HL-60 (cell line): ENCODE measurements around the gene MORN5.

Source experiments
- DNase-seq, 2 experiments: peaks; one replicate each; pipeline ENCODE4 v3.0.0-alpha.2; 2010 to 2020; ENCODE audit warnings: low read depth in 1 of 2, low spot score in 1 of 2
- H3K27ac ChIP-seq: fragments of 250-450 bp; sonication (Bioruptor Pico); replicated peaks from 2 replicates; pipeline ENCODE4 v1.5.1; 2020; ENCODE audit warnings: mild to moderate bottlenecking, moderate library complexity
- H3K27me3 ChIP-seq: fragments of 250-450 bp; sonication (Bioruptor Pico); 2 replicates; pipeline ENCODE4 v1.5.1; 2021; ENCODE audit warnings: mild to moderate bottlenecking, moderate library complexity; ENCODE audit not compliant: insufficient read depth, poor library complexity, severe bottlenecking
- H3K4me3 ChIP-seq: replicated peaks from 2 replicates; pipeline ENCODE4 v1.5.1; 2011; ENCODE audit warnings: mild to moderate bottlenecking, control low read depth, low read length; ENCODE audit not compliant: insufficient read depth
- GABPA ChIP-seq: IDR thresholded peaks from 2 replicates; pipeline ENCODE4 v1.6.1; 2012; ENCODE audit warnings: low read depth
- POLR2AphosphoS5 ChIP-seq: IDR thresholded peaks from 2 replicates; pipeline ENCODE4 v1.6.1; 2012; ENCODE audit warnings: low read depth
- SPI1 ChIP-seq: IDR thresholded peaks from 2 replicates; pipeline ENCODE4 v1.6.1; 2012; ENCODE audit warnings: low read depth, mild to moderate bottlenecking, borderline replicate concordance
- TF ChIP-seq, protein P1 (sequence below): IDR thresholded peaks from 2 replicates; pipeline ENCODE4 v1.6.1; 2012; ENCODE audit warnings: low read depth; ENCODE audit not compliant: insufficient replicate concordance
- TF ChIP-seq, protein P2 (sequence below): IDR thresholded peaks from one replicate; pipeline ENCODE4 v1.5.1; 2011; ENCODE audit warnings: low read length, control low read depth, inconsistent platforms; ENCODE audit not compliant: insufficient read depth

MORN5 gene

DNA sequence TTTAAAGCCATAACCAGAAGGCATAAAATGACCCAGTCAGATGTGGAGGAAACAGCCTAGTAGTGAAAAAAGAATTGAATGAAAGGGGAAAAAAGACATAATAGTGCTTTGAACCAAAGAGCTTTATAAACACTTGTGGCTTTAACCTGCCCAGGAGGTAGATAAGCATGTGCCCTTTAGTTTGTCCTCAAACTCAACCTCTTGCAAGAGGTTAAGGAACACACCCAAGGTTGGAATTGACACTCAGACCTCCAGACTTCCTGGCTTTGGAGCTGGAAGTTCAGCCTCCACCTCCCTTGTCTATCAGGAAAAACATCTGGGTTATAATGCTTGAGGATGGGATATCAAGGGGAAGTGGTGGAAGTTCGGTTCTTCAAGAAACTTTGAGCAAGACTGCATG lies 16.4 kb upstream of the MORN5 start:
- Histone ChIP-seq H3K4me3 (no peak overlapping the region), H3K27ac (no peak overlapping the region), H3K27me3 (no peaks in the 10 kb centered on the region)
- no peak for DNase-seq
- TF ChIP-seq GABPA (no peak), POLR2AphosphoS5 (no peak), SPI1 (no peak)
- TF ChIP-seq, protein P1, sequence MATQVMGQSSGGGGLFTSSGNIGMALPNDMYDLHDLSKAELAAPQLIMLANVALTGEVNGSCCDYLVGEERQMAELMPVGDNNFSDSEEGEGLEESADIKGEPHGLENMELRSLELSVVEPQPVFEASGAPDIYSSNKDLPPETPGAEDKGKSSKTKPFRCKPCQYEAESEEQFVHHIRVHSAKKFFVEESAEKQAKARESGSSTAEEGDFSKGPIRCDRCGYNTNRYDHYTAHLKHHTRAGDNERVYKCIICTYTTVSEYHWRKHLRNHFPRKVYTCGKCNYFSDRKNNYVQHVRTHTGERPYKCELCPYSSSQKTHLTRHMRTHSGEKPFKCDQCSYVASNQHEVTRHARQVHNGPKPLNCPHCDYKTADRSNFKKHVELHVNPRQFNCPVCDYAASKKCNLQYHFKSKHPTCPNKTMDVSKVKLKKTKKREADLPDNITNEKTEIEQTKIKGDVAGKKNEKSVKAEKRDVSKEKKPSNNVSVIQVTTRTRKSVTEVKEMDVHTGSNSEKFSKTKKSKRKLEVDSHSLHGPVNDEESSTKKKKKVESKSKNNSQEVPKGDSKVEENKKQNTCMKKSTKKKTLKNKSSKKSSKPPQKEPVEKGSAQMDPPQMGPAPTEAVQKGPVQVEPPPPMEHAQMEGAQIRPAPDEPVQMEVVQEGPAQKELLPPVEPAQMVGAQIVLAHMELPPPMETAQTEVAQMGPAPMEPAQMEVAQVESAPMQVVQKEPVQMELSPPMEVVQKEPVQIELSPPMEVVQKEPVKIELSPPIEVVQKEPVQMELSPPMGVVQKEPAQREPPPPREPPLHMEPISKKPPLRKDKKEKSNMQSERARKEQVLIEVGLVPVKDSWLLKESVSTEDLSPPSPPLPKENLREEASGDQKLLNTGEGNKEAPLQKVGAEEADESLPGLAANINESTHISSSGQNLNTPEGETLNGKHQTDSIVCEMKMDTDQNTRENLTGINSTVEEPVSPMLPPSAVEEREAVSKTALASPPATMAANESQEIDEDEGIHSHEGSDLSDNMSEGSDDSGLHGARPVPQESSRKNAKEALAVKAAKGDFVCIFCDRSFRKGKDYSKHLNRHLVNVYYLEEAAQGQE = no peak
- TF ChIP-seq, protein P2, sequence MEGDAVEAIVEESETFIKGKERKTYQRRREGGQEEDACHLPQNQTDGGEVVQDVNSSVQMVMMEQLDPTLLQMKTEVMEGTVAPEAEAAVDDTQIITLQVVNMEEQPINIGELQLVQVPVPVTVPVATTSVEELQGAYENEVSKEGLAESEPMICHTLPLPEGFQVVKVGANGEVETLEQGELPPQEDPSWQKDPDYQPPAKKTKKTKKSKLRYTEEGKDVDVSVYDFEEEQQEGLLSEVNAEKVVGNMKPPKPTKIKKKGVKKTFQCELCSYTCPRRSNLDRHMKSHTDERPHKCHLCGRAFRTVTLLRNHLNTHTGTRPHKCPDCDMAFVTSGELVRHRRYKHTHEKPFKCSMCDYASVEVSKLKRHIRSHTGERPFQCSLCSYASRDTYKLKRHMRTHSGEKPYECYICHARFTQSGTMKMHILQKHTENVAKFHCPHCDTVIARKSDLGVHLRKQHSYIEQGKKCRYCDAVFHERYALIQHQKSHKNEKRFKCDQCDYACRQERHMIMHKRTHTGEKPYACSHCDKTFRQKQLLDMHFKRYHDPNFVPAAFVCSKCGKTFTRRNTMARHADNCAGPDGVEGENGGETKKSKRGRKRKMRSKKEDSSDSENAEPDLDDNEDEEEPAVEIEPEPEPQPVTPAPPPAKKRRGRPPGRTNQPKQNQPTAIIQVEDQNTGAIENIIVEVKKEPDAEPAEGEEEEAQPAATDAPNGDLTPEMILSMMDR = no peak

DNA sequence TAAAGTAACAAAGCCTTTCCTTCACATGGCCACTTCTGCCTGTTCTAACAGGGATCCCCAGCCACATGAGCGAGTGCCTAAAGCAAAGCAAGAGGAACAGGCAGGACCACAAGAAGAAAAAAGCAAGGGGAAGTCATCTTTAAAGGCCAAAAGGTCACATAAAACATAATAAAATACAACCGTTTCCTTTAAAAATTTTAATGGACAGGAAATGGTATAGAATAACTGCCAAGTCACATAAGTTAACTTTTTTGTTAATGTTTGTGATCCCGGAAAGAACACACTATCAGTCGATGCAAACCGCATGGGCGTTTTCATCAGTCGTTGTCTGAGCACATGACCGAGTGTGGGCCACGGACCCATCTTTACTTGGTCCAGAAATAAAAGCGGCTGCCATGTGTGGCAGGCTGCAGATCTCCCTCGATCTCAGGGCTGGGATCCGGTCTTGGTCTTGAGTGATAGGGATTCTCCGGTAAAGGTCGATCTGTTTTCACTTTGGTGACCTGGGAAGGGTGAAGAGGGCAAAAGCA lies 15.8 kb upstream of the MORN5 start:
- H3K4me3 ChIP-seq = no peak overlapping the region
- no peaks in the 10 kb centered on the region for H3K27me3 ChIP-seq
- TF ChIP-seq SPI1 = no peak
- TF ChIP-seq POLR2AphosphoS5 = no peak
- TF ChIP-seq, protein P1 = no peak
- TF ChIP-seq, protein P2 = no peak
- TF ChIP-seq GABPA = no peak
- no peak for DNase-seq
- no peak overlapping the region for H3K27ac ChIP-seq

DNA sequence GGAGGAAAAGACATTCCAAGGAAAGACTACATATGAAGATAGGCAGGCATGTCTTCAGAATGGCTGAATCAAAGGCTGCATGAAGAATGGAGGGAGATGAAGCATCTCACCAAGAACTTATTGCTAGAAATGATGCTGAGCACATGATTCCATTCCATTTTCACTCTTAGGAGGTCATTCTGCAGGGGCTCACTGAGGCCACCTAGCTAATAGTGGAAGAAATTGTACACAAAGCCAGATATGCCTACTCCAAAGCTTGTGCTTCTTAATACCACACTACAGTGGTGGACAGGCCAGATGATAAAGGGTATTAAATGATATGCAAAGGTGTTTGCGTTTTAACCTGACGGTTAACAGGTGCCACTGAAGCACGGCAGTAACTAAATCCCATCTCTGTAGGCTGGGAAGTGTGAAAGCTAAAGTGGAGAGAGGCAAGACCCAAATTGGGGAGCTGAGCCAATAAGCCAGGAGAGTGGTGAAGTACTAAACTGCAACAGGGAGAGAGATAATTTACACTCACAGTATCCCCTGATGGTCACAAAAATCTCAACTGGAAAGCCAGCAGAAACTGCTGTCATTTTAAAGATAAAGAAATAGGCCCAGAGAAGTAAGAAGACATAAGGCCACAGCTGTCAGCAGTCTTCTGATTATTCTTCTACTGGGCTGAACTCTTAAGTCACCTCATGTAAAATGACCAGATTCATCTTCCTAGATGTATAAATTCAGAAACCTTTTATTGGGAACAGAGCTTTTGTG lies 14.7 kb upstream of the MORN5 start:
- no peaks in the 10 kb centered on the region for H3K27me3 ChIP-seq
- no peak for TF ChIP-seq GABPA
- TF ChIP-seq, protein P2 = peak; percentile 36
- TF ChIP-seq, protein P1 = no peak
- no peak for DNase-seq
- no peak overlapping the region for H3K4me3 ChIP-seq
- no peak overlapping the region for H3K27ac ChIP-seq
